ENCODE measurements around the gene RPS4Y2.

The RPS4Y2 gene

GRCh38 chrY:20755808-20756207 is at the start of gene RPS4Y2:
TSS of gene RPS4Y2 (plus strand) at chrY:20756108. CDS start at chrY:20756164, 56 bp downstream.
- DNase-seq = no peak

GRCh38 chrY:20714391-20714790 is 41.5 kb upstream of the RPS4Y2 start:
- no peak for DNase-seq

GRCh38 chrY:20726184-20726907 is 29.6 kb upstream of the RPS4Y2 start:
- DNase-seq = no peak

GRCh38 chrY:20735200-20735599 is 20.7 kb upstream of the RPS4Y2 start:
- no peak for DNase-seq

GRCh38 chrY:20739806-20740205 is 16.1 kb upstream of the RPS4Y2 start:
- no peak for DNase-seq

- no peak for DNase-seq
Observed at GRCh38 chrY:20740609-20741008, 15.3 kb upstream of the RPS4Y2 start.

- DNase-seq = no peak
Observed at GRCh38 chrY:20745060-20745459, 10.8 kb upstream of the RPS4Y2 start.

- DNase-seq = no peak
Observed at GRCh38 chrY:20746919-20747318, 9.0 kb upstream of the RPS4Y2 start.

GRCh38 chrY:20763869-20764268 is 8.0 kb downstream of the RPS4Y2 start:
- no peak for DNase-seq

- no peak for DNase-seq
Observed at GRCh38 chrY:20765117-20765516, 9.2 kb downstream of the RPS4Y2 start.

- DNase-seq = no peak
Observed at GRCh38 chrY:20770755-20771154, 14.8 kb downstream of the RPS4Y2 start.

- DNase-seq = no peak
Observed at GRCh38 chrY:20776104-20776503, 20.2 kb downstream of the RPS4Y2 start.

GRCh38 chrY:20780104-20780654 is 24.3 kb downstream of the RPS4Y2 start:
- DNase-seq = no peak

- DNase-seq = no peak
Observed at GRCh38 chrY:20780776-20781175, 24.9 kb downstream of the RPS4Y2 start.

GRCh38 chrY:20781408-20781807 is 25.5 kb downstream of the RPS4Y2 start:
- no peak for DNase-seq

- no peak for DNase-seq
Observed at GRCh38 chrY:20784965-20785364, 29.1 kb downstream of the RPS4Y2 start.

- DNase-seq = no peak
Observed at GRCh38 chrY:20787076-20787475, 31.2 kb downstream of the RPS4Y2 start.

- no peak for DNase-seq
Observed at GRCh38 chrY:20798351-20799049, 42.6 kb downstream of the RPS4Y2 start.

GRCh38 chrY:20802659-20803058 is 46.8 kb downstream of the RPS4Y2 start:
- DNase-seq = no peak

GRCh38 chrY:20806243-20806642 is 50.3 kb downstream of the RPS4Y2 start:
- no peak for DNase-seq

GRCh38 chrY:20813459-20813858 is 57.6 kb downstream of the RPS4Y2 start:
- no peak for DNase-seq

- no peak for DNase-seq
Observed at GRCh38 chrY:20814794-20815193, 58.9 kb downstream of the RPS4Y2 start.

- no peak for DNase-seq
Observed at GRCh38 chrY:20817067-20817466, 61.2 kb downstream of the RPS4Y2 start.

All from DMS79 treated with DMSO at 0.1 percent for 48 hours (cell line).